GM08714 (cell line): ENCODE measurements around the gene CABP2.
A peak's percentile ranks its signal among the peaks of the same experiment; 100 is the strongest.
"Not testable (repeated sequence)": the region's sequence is repeated elsewhere in the genome, so short reads cannot be mapped to it uniquely, and the experiment has no call there.

Experiments used
- H3K4me3 ChIP-seq: fragments of 200-500 bp; sonication (Bioruptor generic); 2 replicates; pipeline ENCODE4 v1.5.1; 2014; ENCODE audit warnings: mild to moderate bottlenecking, low read length, inconsistent platforms
- ZNF274 ChIP-seq: IDR thresholded peaks from 2 replicates; pipeline ENCODE4 v1.6.1; 2012; ENCODE audit warnings: mild to moderate bottlenecking, low read depth, low read length

Gene CABP2

DNA sequence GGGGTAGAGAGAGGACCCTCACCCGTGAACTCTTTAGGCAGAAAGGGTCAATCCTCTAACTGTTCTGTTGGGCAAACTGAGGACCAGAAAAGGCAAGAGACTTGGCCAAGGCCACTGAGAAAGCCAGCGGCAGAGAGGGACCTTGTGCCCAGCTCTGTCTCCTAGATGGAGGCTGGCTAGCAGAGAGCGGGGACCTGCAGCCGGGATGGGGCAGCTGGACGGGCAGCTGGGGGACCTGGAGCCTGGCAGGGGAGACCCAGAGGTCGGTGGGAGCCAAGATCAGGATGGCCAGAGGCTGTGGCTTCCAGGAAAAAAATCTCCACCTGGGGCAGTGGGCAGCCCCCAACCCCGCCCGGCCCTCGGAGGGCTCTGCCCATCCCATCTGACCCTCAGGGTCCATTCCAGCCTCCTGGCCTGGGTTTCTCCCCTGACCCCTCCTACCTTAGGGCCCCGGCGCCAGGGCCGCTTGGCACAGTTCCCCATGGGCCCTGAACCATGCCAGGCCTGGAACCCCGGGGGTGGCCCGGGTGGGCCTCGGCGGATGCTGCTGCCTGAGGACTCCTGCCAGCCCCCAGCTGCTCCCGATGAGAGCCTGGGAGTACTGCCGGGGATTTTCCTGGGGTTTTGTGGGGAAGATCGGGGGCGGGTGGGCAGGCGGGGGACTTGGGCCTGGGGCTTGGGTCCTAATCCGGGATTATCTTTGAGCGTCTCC, at the start of gene CABP2:
Gene CABP2, minus strand, starts transcription at position 603 of the 712 bp plus-strand sequence. Its CDS starts 120 bp downstream, at position 483.
- no peak for TF ChIP-seq ZNF274
- H3K4me3 ChIP-seq: no peak within 1 kb of the TSS

DNA sequence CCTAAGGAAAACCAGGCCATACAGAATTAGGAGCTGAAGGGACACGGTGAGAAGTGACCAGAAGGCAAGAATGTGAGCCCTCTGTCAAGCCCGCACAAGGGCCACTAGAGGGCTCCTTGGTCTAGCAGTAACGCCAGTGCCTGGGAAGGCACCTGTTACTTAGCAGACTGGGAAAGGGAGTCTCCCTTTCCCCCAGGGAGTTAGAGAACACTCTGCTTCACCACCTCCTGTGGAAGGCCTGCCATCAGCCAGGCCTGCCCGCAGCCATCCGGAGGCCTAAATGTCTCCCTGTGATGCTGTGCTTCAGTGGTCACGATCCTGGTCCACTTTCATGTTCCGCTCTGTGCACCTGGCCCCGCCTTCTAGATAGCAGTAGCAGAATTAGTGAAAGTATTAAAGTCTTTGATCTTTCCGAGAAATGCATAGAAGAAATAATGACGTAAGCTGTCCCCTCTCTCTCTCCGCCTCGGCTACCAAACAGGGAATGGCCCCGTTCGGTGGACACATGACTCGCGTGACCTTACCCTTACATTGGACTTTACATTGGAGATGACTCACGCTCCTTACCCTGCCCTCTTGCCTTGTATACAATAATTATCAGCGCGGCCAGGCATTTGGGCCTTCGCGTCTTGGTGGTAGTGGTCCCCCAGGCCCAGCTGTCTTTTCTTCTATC, 49.6 kb upstream of the CABP2 start:
- no peak overlapping the region for H3K4me3 ChIP-seq
- TF ChIP-seq ZNF274: no peak

DNA sequence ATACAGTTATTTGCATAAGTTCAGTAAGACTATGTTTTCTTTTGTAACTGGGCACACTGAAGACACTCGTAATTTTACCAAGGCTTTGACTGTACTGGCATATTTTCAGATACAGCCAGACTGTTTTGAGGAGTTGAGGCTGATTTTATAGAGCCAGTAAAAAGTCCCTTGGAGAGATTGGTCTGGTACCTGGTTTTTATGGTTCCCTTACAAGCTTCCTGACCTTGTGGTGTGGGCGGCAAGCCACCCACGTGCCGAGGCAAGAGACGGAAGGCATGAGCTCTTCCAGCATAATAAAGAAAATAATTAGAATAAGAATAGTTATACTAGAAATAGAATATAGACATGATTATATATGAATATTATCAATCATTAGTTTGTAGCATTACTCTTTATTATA, 49.1 kb upstream of the CABP2 start:
- TF ChIP-seq ZNF274: no peak

DNA sequence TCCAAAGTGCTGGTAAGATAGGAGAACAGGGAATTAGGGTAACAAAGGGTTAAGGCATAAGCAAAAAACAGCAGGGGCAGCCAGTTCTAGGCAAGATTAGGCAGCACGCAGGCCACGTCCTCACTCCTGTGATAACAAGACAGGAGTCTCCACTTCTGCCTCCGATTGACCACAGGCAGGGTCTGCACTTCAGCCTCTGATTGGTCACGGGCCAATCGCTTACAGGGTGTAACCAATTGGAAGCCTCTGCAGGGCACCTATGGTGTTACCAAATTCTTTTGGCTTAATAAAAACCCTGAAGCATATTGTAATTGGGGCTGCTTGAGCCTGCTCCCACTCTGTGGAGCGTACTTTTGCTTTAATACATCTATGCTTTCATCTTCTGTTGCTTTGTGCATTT, 48.2 kb upstream of the CABP2 start:
- TF ChIP-seq ZNF274: no peak
- H3K4me3 ChIP-seq: no peak overlapping the region

More for the DNA sequence above, 49.1 kb upstream of the CABP2 start:
- H3K4me3 ChIP-seq: no peak overlapping the region

DNA sequence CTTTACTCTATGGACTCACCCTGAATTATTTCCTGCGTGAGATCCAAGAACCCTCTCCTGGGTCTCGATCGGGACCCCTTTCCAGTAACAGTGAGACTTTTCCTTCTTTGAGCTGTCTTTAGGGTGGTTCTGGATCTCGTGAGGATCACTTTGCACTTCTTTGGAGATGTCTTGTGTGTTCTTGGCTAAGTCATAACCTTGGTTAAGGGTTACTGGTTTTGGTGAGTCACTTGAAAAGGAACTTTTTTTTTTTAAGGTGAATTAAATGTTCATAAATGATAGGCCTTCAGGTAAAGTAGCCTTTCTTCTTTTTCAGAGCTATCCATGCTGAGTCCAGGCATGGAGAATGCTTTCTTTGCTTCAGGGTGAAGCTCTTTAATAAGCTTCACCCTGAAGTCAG, 41.0 kb upstream of the CABP2 start:
- no peak overlapping the region for H3K4me3 ChIP-seq
- TF ChIP-seq ZNF274: no peak

DNA sequence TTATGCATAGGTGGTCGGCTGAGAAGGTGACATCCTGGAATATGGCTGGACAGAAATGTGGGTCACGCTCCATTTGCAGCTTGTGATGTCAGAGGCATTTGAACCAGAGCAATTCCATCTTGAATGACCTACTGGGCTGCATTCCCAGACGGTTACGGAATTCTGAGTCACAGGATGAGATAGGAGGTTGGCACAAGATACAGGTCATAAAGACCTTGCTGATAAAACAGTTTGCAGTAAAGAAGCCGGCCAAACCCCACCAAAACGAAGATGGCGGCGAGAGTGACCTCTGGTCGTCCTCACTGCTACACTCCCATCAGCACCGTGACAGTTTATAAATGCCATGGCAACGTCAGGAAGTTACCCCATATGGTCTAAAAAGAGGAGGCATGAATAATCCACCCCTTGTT, 40.5 kb upstream of the CABP2 start:
- not testable (repeated sequence) for H3K4me3 ChIP-seq

DNA sequence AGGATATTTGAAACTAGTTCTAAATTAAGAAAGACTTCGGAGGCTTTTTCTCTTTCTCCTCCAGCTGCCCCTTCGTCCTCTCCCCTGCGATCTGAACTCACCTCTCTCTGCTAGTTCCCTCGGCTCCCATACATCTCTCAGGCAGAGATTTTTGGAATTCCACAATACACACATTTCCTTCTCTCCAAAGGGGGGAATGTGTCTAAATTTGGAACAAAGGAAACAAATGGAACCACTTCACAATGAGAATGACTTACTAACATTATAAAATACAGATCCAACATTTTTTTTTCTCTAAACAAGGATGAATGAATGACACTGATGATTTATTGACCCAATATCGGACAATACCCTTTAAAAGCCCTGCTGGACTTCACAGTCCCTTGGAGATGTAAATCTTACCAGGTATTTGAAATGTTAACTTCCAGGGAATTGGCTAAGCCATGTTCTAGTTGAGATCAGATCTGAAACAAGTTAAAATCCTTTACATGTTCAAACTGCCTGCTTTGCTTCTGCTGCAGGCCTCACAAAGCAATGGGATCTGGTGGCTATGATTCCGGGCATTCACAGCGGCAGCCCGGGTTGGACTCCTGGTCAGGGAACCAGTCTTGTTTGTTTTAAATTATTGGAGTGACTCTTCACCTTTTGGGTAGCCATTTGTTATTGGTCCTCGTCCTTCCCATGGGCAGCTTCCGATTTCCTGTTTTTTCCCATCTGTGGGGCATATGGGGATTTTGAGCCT, 39.9 kb upstream of the CABP2 start:
- TF ChIP-seq ZNF274: no peak
- no peak overlapping the region for H3K4me3 ChIP-seq

DNA sequence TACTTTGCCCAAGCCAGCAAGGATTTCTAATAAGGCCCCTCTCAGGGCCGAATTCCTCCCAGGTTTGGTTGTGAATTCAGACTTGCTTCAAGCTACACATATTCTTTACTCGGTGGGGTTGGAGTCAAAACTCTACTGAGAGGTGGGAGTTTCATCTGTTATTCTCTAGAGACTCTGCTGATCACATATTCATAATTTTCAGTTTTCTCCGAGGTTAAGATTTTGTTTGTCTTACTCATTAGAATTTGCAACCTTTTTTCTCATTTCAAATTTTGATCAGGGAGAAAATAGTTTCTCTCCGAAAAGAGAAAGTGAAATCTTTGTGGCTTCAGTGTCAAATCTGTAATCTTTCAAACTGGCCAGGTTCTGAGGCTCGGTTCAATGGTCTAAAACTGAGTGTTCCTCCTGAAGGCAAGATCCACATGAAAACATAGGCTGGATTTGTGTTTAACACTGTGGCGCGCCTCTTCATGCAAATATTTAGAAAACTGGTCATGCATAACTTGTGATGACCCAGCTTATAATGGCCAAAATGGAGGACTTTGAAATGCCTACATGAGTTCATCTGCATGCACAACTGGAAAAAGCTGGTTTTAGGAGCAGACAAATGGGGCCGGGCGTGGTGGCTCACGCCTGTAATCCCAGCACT, 38.8 kb upstream of the CABP2 start:
- TF ChIP-seq ZNF274: no peak
- H3K4me3 ChIP-seq: peak overlapping the region; percentile 40; the same call in 1 of the 2 replicates

DNA sequence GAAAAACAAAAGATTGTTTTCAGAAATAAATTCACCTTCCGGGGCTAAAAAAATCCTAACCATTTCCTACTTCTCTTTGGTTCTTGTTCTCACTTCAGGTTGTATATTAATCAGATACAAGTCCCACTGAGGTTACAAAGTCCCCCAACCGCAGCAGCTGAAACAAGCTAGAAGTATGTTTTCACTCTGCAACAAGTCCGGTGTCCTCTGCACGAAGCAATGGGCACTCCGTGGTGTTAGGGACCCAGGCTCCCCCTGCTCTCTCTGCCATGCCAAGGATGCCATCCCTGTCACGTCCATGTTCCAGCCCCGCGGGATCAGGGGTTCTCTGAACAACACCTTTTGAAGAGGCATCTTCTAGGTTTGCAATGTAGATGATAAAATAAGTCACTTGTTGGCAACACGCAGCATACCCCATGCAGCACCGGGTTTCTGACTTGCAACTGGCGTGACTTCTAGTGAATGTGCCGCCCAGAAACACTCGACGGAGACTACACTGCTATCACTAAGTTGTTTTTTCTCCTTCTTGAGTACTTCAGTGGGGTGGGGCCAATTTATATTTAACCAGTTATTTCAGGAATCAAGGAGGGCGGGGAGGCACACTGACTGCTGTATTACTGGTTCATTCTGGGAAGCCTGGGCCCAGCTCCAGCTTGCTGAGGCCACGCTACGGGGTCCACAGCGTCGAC, 35.0 kb upstream of the CABP2 start:
- no peak for TF ChIP-seq ZNF274

DNA sequence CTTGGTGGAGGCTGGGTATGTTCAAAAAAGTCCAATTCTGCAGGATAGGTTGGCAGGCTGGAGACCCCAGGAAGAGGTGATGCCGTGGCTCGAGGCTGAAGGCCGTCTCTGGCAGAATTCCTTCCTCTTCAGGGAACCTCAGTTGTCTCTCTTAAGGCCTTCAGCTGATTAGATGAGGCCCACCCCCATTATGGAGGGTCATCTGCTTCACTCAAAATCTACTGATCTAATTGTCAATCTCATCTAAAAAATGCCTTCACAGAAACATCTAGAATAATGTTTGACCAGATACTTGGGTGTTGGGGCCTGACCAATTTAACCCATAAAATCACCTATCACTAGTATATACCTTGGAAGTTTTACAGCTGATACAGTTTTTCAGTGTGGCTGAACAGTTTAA, 33.0 kb upstream of the CABP2 start:
- H3K4me3 ChIP-seq: no peak overlapping the region
- TF ChIP-seq ZNF274: no peak

More for the DNA sequence above, 35.0 kb upstream of the CABP2 start:
- no peak overlapping the region; the same call in 1 of the 2 replicates for H3K4me3 ChIP-seq

DNA sequence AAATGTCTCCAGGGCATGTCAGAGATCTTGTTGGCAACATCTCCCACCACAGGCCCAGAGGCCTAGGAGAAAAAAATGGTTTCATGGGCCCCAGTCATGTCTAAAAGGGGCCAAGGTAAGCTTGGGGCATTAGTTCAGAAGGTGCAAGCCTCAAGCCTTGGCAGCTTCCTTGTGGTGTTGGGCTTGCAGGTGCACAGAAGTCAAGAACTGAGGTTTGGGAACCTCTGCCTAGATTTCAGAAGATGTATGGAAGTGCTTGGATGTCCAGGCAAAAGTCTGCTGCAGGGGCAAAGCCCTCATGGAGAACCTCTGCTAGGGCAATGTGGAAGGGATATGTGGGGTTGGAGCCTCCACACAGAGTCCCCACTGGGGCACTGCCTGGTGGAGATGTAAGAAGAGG, 28.5 kb upstream of the CABP2 start:
- not testable (repeated sequence) for H3K4me3 ChIP-seq

DNA sequence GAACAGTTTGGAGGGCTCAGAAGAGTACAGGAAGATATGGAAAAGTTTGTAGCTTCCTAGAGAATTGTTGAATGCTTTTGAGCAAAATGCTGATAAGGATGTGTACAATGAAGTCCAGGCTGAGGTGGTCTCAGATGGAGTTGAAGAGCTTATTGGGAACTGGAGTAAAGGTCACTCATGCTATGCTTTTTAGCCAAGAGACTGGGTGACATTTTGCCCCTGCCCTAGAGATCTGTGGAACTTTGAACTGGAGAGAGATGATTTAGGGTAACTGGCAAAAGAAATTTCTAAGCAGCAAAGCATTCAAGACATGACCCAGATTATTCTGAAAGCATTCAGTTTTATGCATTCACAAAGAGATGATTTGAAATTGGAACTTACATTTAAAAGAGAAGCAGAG, 27.9 kb upstream of the CABP2 start:
- no peak for TF ChIP-seq ZNF274

DNA sequence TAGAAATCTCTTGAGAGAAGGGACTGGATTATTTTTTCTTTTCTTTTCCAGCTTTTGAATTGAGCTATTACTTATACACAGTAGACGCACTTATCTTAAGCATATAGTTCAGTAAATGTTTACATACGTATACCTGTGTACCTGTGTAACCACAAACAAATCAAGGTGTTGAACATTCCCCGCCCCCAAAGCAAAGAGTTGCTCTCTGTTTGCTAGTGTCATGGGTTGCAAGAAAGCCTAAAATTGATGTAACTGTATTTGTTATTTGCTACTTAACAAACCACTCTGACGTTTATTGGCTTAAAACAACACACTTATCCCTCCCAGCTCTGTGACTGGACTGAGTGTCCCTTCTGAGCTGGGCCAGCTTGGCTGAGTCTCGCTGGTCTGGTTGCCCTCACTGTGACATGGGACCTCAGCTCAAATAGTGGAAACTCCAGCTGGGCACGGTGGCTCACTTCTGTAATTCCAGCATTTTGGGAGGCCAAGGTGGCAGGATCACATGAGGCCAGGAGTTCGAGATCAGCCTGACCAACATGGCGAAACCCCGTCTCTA, 25.4 kb upstream of the CABP2 start:
- no peak for TF ChIP-seq ZNF274
- H3K4me3 ChIP-seq: no peak overlapping the region

More for the DNA sequence above, 27.9 kb upstream of the CABP2 start:
- H3K4me3 ChIP-seq: no peak overlapping the region

DNA sequence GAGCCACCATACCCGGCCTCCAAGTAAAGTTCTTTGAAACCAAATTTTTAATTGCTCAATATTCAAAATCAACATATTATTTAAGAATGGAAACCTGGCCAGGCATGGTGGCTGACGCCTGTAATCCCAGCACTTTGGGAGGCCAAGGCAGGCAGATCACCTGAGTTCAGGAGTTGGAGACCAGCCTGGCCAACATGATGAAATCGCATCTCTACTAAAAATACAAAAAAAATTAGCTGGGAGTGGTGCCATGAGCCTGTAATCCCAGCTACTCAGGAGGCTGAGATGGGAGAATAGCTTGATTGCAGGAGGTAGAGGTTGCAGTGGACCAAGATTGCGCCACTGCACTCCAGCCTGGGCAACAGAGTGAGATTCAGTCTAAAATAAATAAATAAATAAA, 24.9 kb upstream of the CABP2 start:
- H3K4me3 ChIP-seq: not testable (repeated sequence)

DNA sequence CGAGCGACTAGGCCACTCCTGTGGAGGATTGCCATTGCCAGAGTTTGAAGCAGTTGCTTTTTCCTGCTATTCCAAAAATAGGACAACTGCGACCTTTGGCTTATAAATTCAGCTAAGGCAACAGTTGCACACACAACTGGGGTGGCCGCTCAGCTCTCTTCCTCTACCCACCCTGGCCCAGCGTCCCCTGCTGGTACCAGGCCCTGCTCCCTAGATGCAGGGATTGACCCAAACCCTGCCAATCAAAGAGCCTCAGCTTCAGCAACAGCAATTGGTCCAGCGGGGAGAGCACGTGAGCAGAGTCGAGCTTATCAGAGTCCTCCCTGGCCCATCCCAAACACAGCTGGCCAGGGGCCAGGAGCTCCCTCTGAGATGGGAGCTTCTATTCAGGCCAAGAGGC, 22.0 kb upstream of the CABP2 start:
- no peak overlapping the region for H3K4me3 ChIP-seq
- TF ChIP-seq ZNF274: no peak
